Limb (tissue), 2 donors: Measurements from ENCODE around the gene ZNF613.
"Not testable (repeated sequence)": the region's sequence is repeated elsewhere in the genome, so short reads cannot be mapped to it uniquely, and the experiment has no call there.

Experiments
- DNase-seq, 2 donors: peaks; one replicate each; pipeline ENCODE4 v3.0.0-alpha.2; 2016; ENCODE audit errors: extremely low spot score in 2 of 2

ZNF613 gene

DNA sequence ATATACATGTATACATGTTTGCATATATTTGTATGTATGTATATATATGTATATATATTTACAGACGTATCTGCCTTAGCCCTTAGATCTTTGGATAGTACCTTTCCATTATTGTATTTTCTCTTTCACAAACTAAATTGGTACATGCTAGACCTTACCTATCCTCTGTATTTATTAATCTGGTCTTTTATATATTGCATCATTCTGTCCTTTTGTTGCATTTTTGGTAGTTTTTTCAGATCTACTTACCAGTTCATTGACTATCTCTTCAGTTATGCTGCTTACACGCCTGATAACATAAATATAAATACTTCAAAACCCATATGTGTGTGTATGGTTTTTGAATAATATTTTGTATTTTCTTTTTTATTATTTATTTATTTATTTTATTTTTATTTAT is 11.7 kb downstream of the ZNF613 start:
- DNase-seq: no peak

- DNase-seq: no peak
Measured at GRCh38 chr19:51944798-51945552, 17.7 kb downstream of the ZNF613 start.

GRCh38 chr19:51946602-51947001 is 19.3 kb downstream of the ZNF613 start:
- DNase-seq: no peak

GRCh38 chr19:51948975-51949374 is 21.7 kb downstream of the ZNF613 start:
- peak; percentile 70 to 73 for DNase-seq

DNA sequence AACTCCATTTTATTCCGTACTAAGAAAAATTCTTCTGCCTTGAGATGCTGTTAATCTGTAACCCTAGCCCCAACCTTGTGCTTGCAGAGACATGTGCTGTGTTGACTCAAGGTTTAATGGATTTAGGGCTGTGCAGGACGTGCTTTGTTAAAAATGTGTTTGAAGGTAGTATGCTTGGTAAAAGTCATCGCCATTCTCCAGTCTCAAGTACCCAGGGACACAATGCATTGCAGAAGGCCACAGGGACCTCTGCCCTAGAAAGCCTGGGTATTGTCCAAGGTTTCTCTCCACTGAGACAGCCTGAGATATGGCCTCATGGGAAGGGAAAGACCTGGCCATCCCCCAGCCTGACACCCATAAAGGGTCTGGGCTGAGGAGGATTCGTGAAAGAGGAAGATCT is 30.6 kb downstream of the ZNF613 start:
- DNase-seq: not testable (repeated sequence)

GRCh38 chr19:51959791-51960190 is 32.5 kb downstream of the ZNF613 start:
- DNase-seq: no peak

GRCh38 chr19:51960621-51961233 is 33.5 kb downstream of the ZNF613 start:
- DNase-seq: not testable (repeated sequence)

GRCh38 chr19:51965583-51965982 is 38.3 kb downstream of the ZNF613 start:
- no peak for DNase-seq

GRCh38 chr19:51970718-51971117 is 43.4 kb downstream of the ZNF613 start:
- no peak for DNase-seq

GRCh38 chr19:51971624-51972023 is 44.4 kb downstream of the ZNF613 start:
- no peak for DNase-seq

- DNase-seq: not testable (repeated sequence)
Measured at GRCh38 chr19:51975787-51976186, 48.5 kb downstream of the ZNF613 start.

- DNase-seq: no peak
Measured at GRCh38 chr19:51976852-51977251, 49.6 kb downstream of the ZNF613 start.

- no peak for DNase-seq
Measured at GRCh38 chr19:51977346-51977745, 50.1 kb downstream of the ZNF613 start.

DNA sequence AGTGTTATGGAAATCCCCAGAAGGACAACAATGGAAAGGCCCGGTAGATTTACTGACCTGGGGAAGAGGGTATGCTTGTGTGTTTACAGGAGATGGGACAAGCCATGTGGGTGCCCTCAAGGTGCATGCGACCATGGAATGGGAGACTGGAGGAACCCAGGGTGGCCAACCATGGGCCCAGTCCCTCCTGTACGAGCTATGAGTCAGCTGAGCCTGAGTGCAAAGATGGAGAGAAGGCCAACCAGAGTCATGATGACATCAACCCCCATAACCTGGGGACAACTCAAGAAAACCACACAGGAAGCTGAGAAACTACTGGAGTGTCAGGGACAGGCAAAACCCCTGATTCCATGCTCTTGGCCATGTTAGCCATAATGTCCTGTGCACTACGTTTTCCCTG is 51.6 kb downstream of the ZNF613 start:
- DNase-seq: no peak

- no peak for DNase-seq
Measured at GRCh38 chr19:51980116-51980736, 53.0 kb downstream of the ZNF613 start.

DNA sequence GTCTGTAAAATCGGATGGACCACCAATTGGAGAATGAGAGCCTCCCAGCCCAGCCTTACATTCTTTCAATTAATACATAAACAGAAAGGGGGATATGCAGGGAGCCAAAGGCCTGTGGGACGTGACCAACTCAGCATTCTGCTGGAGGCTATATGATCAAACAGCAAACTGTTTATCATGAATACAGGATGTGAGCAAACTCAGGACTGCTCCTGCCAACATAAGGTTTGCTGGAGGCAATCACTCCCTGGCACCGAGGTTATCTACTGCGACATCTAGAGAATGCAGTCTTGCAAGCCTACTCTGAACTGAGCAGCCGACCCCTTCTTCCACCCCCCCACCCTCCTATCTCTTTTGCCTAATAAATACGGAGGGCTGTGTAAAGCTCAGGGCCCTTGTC is 53.7 kb downstream of the ZNF613 start:
- not testable (repeated sequence) for DNase-seq

DNA sequence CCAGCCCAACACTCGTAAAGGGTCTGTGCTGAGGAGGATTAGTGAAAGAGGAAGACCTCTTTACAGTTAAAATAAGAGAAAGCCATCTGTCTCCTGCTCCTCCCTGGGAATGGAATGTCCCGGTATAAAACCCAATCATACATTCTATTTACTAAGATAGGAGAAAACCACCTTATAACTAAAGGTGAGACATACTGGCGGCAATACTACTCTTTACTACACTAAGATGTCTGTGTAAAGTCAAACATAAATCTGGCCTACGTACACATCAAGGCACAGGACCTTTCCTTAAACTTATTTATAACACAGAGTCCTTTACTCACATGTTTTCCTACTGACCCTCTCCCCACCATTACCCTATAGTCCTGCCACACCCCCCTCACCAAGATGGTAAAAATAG is 56.1 kb downstream of the ZNF613 start:
- no peak for DNase-seq

DNA sequence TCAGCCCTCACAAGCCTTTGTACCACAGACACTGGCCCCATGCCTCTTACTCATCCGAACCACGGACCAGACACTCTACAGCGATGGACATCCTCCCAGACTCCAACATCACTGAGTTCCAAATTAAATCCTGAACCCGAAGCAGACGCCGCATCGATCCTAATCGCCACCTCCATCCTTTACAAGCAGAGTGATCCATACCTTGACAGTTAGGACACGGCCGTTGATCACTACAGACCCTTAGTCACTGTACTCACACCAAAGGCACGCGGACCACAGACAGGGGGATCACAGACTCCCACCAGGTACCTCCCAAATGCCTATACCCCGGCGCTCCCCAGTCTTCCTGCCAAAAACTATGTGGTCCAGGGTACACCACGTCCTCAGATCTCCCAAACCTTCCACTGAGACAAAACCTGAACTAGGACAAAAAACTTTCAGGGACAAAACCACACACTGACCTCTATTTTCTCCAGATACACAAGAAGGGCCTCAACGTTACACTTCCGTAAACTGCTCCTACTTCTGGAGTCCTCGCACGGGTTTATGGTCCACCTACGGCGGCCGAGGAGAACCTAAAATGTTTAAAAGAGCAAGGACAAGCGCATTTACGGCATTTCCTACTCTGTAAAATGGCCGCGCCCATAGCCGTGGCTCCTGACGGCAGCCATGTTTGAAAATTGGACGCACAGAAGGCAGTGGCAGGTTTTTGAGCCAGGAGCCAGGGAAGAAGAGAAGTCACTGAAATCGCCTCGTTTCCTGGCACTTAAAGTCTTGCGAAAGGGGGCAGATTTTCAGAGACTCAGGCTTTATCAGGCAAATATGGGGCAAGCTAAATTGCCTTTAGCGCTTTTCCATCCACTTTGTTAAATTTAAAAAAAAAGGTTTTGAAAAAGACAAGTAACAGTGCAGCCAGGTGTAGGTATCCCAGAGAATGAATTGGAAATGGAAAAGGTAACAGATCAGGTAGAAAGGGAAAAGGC is 59.3 kb downstream of the ZNF613 start, which contains the start of gene ZNF350:
ZNF350 (minus strand) TSS at position 532 of the 983 bp plus-strand sequence. CDS start 12,480 bp downstream, outside the sequence.
- peak; percentile 90 to 95 for DNase-seq

DNA sequence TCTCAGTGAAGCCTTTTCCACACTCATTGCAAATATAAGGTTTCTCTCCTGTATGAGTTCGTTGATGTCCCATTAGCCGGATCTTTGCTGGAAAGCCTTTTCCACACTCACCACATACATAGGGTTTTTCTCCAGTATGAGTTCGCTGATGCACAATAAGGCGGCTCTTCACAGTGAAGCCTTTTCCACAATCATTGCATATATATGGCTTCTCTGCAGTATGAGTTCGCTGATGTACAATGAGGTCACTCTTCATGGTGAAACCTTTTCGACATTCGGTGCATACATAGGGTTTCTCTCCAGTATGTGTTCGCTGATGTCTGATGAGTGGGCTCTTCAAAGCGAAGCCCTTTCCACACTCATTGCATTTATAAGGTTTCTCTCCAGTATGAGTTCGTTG is 66.2 kb downstream of the ZNF613 start:
- DNase-seq: no peak

GRCh38 chr19:51994048-51994644 is 66.9 kb downstream of the ZNF613 start:
- no peak for DNase-seq
